ENCODE results near the gene ACER1.
"Not testable (repeated sequence)": the region's sequence is repeated elsewhere in the genome, so short reads cannot be mapped to it uniquely, and the experiment has no call there.

Gene ACER1

DNA sequence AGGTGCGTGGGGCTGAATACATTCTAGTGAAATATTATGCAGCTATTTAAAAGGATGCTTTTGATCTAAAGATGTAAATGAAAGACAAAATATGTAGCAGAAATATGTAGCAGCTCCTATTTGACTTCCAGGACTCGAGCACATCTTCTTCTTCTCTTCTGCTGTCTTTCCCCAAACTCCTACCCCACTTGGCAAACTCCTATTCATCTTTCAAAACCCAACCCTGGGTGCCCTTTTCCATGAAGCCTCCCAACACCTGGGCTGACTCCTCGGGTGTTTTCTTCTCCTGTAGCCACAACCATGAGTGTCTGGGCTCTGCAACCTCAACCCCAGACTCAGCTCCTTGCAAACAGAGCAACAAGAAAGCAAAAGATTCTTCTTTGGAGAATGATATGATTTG is 11.1 kb downstream of the ACER1 start:
- no peak overlapping the region for H2AFZ ChIP-seq (ENCODE audit: low read length)
- no peak overlapping the region for H3K4me3 ChIP-seq (ENCODE audit: low read length, poor library complexity, severe bottlenecking)
- H3K9me2 ChIP-seq (replicated peaks; ENCODE audit: low read depth, low read length): no peaks in the 10 kb centered on the region
- TF ChIP-seq, protein P1, sequence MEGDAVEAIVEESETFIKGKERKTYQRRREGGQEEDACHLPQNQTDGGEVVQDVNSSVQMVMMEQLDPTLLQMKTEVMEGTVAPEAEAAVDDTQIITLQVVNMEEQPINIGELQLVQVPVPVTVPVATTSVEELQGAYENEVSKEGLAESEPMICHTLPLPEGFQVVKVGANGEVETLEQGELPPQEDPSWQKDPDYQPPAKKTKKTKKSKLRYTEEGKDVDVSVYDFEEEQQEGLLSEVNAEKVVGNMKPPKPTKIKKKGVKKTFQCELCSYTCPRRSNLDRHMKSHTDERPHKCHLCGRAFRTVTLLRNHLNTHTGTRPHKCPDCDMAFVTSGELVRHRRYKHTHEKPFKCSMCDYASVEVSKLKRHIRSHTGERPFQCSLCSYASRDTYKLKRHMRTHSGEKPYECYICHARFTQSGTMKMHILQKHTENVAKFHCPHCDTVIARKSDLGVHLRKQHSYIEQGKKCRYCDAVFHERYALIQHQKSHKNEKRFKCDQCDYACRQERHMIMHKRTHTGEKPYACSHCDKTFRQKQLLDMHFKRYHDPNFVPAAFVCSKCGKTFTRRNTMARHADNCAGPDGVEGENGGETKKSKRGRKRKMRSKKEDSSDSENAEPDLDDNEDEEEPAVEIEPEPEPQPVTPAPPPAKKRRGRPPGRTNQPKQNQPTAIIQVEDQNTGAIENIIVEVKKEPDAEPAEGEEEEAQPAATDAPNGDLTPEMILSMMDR (conservative IDR thresholded peaks at IDR 0.05; ENCODE audit: low read length): no peak
- no peak for TF ChIP-seq EZH2phosphoT487 (IDR thresholded peaks at IDR 0.05; ENCODE audit: borderline replicate concordance)
- H3K79me2 ChIP-seq (ENCODE audit: insufficient read depth, low read length): no peaks in the 10 kb centered on the region
- H3K9me3 ChIP-seq (ENCODE audit: insufficient read depth, low read depth, low read length): no peaks in the 10 kb centered on the region
- H4K20me1 ChIP-seq (ENCODE audit: insufficient read depth, low read length, poor library complexity, severe bottlenecking): no peaks in the 10 kb centered on the region
- H3K27me3 ChIP-seq (ENCODE audit: insufficient read depth, low read length, poor library complexity, severe bottlenecking): no peaks in the 10 kb centered on the region
- H3F3A ChIP-seq (ENCODE audit: low read depth): no peaks in the 10 kb centered on the region
- no peak overlapping the region for H3K9ac ChIP-seq (ENCODE audit: low read depth, low read length, poor library complexity, severe bottlenecking)
- H3K36me3 ChIP-seq (ENCODE audit: insufficient read depth, low read length): no peaks in the 10 kb centered on the region
- H3K4me1 ChIP-seq (ENCODE audit: insufficient read depth, low read length, poor library complexity, severe bottlenecking): no peaks in the 10 kb centered on the region
- no peak overlapping the region for H3K4me2 ChIP-seq (ENCODE audit: low read depth, low read length, poor library complexity, severe bottlenecking)

DNA sequence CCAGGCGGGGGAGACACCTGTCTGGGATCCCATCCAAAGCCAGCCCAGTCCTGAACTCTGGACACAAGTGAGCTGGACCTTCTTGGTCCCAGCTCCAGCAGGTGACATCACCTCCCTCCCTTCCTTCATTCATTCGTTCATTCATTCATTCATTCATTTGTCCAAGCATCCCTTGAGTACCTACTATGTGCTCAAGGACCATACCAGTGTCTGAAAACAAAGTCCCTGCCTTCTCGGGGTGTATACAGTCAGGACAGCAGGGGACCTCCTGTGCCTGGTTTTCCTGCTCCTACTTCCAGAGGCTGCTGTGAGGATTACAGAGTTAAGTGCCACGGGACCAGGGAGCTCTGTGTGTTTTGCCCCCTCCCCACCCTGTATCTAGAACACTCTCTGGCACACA is 14.0 kb downstream of the ACER1 start:
- Histone ChIP-seq H3K9me2 (replicated peaks; ENCODE audit: low read depth, low read length) (no peaks in the 10 kb centered on the region), H3K4me1 (ENCODE audit: insufficient read depth, low read length, poor library complexity, severe bottlenecking) (no peaks in the 10 kb centered on the region), H3K9ac (ENCODE audit: low read depth, low read length, poor library complexity, severe bottlenecking) (no peak overlapping the region), H3K9me3 (ENCODE audit: insufficient read depth, low read depth, low read length) (no peaks in the 10 kb centered on the region), H3K27me3 (ENCODE audit: insufficient read depth, low read length, poor library complexity, severe bottlenecking) (no peaks in the 10 kb centered on the region), H3F3A (ENCODE audit: low read depth) (no peaks in the 10 kb centered on the region), H4K20me1 (ENCODE audit: insufficient read depth, low read length, poor library complexity, severe bottlenecking) (no peaks in the 10 kb centered on the region), H3K36me3 (ENCODE audit: insufficient read depth, low read length) (no peaks in the 10 kb centered on the region), H3K4me3 (ENCODE audit: low read length, poor library complexity, severe bottlenecking) (no peak overlapping the region), H3K79me2 (ENCODE audit: insufficient read depth, low read length) (no peaks in the 10 kb centered on the region), H2AFZ (ENCODE audit: low read length) (no peak overlapping the region), H3K4me2 (ENCODE audit: low read depth, low read length, poor library complexity, severe bottlenecking) (no peak overlapping the region)
- TF ChIP-seq EZH2phosphoT487 (IDR thresholded peaks at IDR 0.05; ENCODE audit: borderline replicate concordance): no peak
- TF ChIP-seq, protein P1 (conservative IDR thresholded peaks at IDR 0.05; ENCODE audit: low read length): no peak

DNA sequence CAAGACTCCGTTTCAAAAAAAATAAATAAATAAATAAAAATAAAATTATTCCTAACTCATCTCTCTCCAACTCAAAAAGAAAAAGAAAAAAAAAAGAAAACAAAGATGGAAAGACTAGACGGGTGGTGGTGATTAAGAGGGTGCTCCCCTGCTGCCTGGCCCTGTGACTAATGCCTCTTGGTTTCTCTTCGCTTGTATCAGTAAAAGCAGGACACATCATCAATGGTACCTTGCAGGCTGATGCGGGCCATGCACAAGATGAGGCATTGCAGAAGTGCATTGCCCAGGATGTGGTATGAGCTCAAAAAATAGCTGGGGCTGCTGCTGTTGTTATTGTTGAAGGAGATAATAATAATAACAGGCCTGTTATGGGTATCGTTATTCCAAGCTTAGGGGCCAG is 14.6 kb downstream of the ACER1 start:
- H3F3A ChIP-seq (ENCODE audit: low read depth): no peaks in the 10 kb centered on the region
- no peaks in the 10 kb centered on the region for H3K27me3 ChIP-seq (ENCODE audit: insufficient read depth, low read length, poor library complexity, severe bottlenecking)
- TF ChIP-seq, protein P1 (conservative IDR thresholded peaks at IDR 0.05; ENCODE audit: low read length): no peak
- TF ChIP-seq EZH2phosphoT487 (IDR thresholded peaks at IDR 0.05; ENCODE audit: borderline replicate concordance): no peak
- H3K4me3 ChIP-seq (ENCODE audit: low read length, poor library complexity, severe bottlenecking): no peak overlapping the region
- H3K4me2 ChIP-seq (ENCODE audit: low read depth, low read length, poor library complexity, severe bottlenecking): no peak overlapping the region
- H2AFZ ChIP-seq (ENCODE audit: low read length): no peak overlapping the region
- H3K4me1 ChIP-seq (ENCODE audit: insufficient read depth, low read length, poor library complexity, severe bottlenecking): no peaks in the 10 kb centered on the region
- no peaks in the 10 kb centered on the region for H4K20me1 ChIP-seq (ENCODE audit: insufficient read depth, low read length, poor library complexity, severe bottlenecking)
- no peaks in the 10 kb centered on the region for H3K36me3 ChIP-seq (ENCODE audit: insufficient read depth, low read length)
- no peaks in the 10 kb centered on the region for H3K79me2 ChIP-seq (ENCODE audit: insufficient read depth, low read length)
- no peaks in the 10 kb centered on the region for H3K9me3 ChIP-seq (ENCODE audit: insufficient read depth, low read depth, low read length)
- H3K9me2 ChIP-seq (replicated peaks; ENCODE audit: low read depth, low read length): no peaks in the 10 kb centered on the region
- H3K9ac ChIP-seq (ENCODE audit: low read depth, low read length, poor library complexity, severe bottlenecking): no peak overlapping the region

DNA sequence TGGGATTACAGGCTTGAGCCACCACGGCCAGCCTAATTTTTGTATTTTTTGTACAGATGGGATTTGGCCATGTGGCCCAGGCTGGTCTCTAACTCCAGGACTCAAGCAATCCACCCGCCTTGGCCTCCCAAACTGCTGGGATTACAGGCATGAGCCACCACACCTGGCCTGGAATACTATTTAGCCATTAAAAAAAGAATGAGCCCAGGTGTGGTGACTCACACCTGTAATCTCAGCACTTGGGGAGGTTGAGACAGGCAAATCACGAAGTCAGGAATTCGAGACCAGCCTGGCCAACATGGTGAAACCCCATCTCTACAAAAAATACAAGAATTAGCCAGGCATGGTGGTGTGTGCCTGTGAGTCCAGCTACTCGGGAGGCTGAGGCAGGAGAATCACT is 17.8 kb downstream of the ACER1 start:
- not testable (repeated sequence) for H3K4me2 ChIP-seq (ENCODE audit: low read depth, low read length, poor library complexity, severe bottlenecking); H3K9ac ChIP-seq (ENCODE audit: low read depth, low read length, poor library complexity, severe bottlenecking); H3K9me3 ChIP-seq (ENCODE audit: insufficient read depth, low read depth, low read length); H4K20me1 ChIP-seq (ENCODE audit: insufficient read depth, low read length, poor library complexity, severe bottlenecking); H3K27me3 ChIP-seq (ENCODE audit: insufficient read depth, low read length, poor library complexity, severe bottlenecking); H2AFZ ChIP-seq (ENCODE audit: low read length); H3K79me2 ChIP-seq (ENCODE audit: insufficient read depth, low read length); H3K9me2 ChIP-seq (replicated peaks; ENCODE audit: low read depth, low read length); H3F3A ChIP-seq (ENCODE audit: low read depth); H3K36me3 ChIP-seq (ENCODE audit: insufficient read depth, low read length); H3K4me3 ChIP-seq (ENCODE audit: low read length, poor library complexity, severe bottlenecking); H3K4me1 ChIP-seq (ENCODE audit: insufficient read depth, low read length, poor library complexity, severe bottlenecking)
